ENCODE results near the gene WDR45B. TPM values are rescaled to one million over a fixed set of nuclear protein-coding genes. Genes with fewer than 3 reads are reported as not detected.

The WDR45B gene
- total and polyA plus RNA-seq, 7 donors: 51.7 to 70.1 (median 66.8) TPM

DNA sequence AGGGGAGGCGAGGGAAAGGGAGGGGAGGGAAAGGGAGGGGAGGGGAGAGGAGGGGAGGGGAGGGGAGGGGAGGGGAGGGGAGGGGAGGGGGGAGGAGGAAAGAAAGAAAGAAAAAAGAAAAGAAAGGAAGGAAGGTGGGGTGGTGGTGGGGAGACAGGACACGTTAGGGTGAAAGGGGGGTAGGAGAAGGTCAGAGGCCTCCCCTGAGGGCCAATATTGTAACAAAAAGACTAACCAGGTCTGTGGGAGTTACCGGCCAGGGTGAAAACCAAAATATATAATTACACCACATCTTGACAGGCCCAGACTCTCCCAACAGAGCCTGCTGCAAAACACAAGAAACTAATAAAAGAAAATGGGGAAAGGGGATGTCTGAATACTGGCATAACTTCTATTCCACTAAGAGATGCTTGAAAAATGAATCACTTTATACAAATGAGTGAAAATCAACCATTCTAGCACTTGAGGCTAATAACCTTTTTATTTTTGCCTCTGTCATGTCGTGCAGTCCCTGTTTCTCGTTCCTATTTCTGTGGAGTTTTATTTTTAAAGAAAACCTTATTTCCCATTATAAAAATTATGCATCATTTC lies 10.0 kb downstream of the WDR45B start:
- Histone ChIP-seq H3K4me1 (peaks cover 0 to 15% (median 0%) of the 10 kb centered on the region in 4 donors), H3K27ac (no peak overlapping the region), H3K27me3 (no peaks in the 10 kb centered on the region), H3K4me3 (no peak overlapping the region), H3K36me3 (peaks cover 5 to 50% (median 17%) of the 10 kb centered on the region in 4 donors), H3K9me3 (no peaks in the 10 kb centered on the region)
- DNase-seq: no peak
- TF ChIP-seq POLR2A (IDR thresholded peaks at IDR 0.05) (no peak), POLR2AphosphoS5 (IDR thresholded peaks at IDR 0.05) (no peak), EP300 (IDR thresholded peaks at IDR 0.05) (no peak)
- TF ChIP-seq, protein P1, sequence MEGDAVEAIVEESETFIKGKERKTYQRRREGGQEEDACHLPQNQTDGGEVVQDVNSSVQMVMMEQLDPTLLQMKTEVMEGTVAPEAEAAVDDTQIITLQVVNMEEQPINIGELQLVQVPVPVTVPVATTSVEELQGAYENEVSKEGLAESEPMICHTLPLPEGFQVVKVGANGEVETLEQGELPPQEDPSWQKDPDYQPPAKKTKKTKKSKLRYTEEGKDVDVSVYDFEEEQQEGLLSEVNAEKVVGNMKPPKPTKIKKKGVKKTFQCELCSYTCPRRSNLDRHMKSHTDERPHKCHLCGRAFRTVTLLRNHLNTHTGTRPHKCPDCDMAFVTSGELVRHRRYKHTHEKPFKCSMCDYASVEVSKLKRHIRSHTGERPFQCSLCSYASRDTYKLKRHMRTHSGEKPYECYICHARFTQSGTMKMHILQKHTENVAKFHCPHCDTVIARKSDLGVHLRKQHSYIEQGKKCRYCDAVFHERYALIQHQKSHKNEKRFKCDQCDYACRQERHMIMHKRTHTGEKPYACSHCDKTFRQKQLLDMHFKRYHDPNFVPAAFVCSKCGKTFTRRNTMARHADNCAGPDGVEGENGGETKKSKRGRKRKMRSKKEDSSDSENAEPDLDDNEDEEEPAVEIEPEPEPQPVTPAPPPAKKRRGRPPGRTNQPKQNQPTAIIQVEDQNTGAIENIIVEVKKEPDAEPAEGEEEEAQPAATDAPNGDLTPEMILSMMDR (IDR thresholded peaks at IDR 0.05): no peak
- intact Hi-C loops (cut with DNase I): loop anchor here (10.0 kb wide), 1 partner anchor 283 kb away; the partner anchor contains the start of gene TEX19
- 82 to 92% methylated on average over 4 of the region's 5 CpGs for WGBS, 2 donors

DNA sequence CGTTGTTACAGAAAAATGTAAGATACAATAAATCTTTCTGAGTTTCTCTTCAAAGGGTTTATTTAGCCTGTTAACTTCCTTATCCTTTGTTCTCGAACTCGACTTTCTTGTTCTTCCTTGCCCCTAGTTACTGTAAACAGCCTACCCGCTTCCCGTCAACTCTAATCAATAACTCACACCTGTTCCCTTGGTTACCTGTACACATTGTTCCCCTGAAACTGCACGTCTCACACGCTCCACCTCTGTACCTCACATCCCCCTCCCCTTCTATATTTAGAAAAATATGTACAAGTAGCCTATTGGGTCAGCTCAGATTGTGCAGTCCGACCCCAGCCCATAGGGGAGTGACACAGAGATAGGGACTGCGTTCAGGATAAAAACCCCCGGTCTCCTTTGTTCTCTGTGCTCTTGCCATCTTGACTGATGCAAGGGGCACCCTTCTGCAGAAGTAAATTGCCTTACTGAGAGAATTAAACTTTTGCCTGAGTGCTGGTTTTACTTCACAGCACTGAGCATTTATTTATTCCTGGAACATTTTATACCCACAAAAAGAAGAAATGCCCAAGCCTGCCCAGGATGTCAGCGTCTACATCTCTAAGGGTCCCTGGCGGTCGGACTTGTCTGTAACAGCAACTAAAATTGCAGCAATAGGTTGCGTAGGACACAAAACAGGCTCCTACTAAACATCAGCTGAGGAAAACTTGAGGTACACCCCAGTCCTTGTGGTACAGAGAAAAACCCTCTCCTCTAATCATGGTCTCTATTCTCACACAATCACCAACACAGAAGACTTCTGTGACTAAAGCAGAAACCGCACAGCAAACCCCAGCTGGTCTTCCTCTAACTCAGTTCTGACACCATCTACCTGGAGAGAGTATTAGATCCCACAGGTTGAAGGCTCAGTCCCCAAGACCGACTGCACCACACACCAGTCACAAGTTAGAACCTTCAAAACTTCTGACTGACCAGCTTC lies 11.3 kb downstream of the WDR45B start:
- WGBS, 2 donors: 49 to 76% methylated on average over 16 of the region's 16 CpGs
- Histone ChIP-seq H3K9me3 (no peaks in the 10 kb centered on the region), H3K27me3 (no peaks in the 10 kb centered on the region), H3K4me3 (no peak overlapping the region), H3K36me3 (peaks cover 0 to 40% (median 5%) of the 10 kb centered on the region in 4 donors), H3K27ac (no peak overlapping the region), H3K4me1 (peaks cover 0 to 15% (median 0%) of the 10 kb centered on the region in 4 donors)
- no peak for TF ChIP-seq POLR2AphosphoS5 (IDR thresholded peaks at IDR 0.05)
- TF ChIP-seq, protein P1 (IDR thresholded peaks at IDR 0.05): no peak
- DNase-seq: no peak
- intact Hi-C loops (cut with DNase I): loop anchor here (10.0 kb wide), 1 partner anchor 282 kb away; the partner anchor contains the start of gene TEX19

DNA sequence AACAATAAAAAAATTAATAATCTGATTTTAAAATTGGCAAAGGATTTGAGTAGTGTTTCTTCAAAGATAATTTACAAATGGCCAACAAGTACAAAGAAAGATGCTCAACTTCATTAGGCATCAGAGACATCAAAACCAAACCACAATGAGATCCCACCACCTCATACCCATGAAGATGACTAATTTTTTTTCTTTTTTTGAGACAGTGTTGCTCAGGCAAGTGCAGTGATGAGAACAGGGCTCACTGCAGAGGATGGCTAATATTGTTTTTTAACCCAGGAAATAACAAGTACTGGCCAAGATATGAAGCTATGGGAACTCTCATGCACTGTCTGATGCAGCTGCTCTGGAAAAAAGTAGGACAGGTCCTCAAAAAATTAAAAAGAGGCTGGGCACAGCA lies 14.9 kb downstream of the WDR45B start:
- no peak overlapping the region for H3K4me3 ChIP-seq
- TF ChIP-seq POLR2A (IDR thresholded peaks at IDR 0.05) (no peak), POLR2AphosphoS5 (IDR thresholded peaks at IDR 0.05) (no peak), EP300 (IDR thresholded peaks at IDR 0.05) (no peak)
- TF ChIP-seq, protein P1 (IDR thresholded peaks at IDR 0.05): no peak
- no peaks in the 10 kb centered on the region for H3K4me1 ChIP-seq
- no peak for DNase-seq
- no peaks in the 10 kb centered on the region for H3K27me3 ChIP-seq
- H3K9me3 ChIP-seq: no peaks in the 10 kb centered on the region
- peaks cover 0 to 32% (median 18%) of the 10 kb centered on the region in 4 donors for H3K36me3 ChIP-seq
- no peak overlapping the region for H3K27ac ChIP-seq
- intact Hi-C loops (cut with DNase I): loop anchor here (10.0 kb wide), 1 partner anchor 279 kb away; the partner anchor contains the start of gene TEX19

DNA sequence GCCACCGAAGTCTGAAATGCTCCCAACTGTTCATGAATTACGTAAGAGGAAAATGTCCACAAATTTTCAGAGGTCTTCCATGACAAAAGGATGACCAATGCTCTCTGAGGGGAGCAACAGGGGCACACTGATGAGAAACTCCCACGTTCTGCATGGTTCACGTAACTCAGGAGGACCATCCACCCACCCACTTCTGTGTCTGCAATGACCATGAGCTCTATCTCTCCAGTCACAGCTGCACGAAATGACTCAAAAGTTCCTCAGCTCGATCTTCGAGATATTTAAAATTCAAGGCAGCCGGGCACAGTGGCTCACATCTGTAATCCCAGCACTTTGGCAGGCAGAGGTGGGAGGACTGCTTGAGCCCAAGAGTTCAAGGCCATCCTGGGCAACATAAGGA lies 15.8 kb downstream of the WDR45B start:
- intact Hi-C loops (cut with DNase I): loop anchor here (10.0 kb wide), 1 partner anchor 278 kb away; the partner anchor contains the start of gene TEX19
- H3K4me3 ChIP-seq: no peak overlapping the region
- H3K4me1 ChIP-seq: no peaks in the 10 kb centered on the region
- TF ChIP-seq EP300 (IDR thresholded peaks at IDR 0.05): no peak
- no peak for TF ChIP-seq POLR2A (IDR thresholded peaks at IDR 0.05)
- TF ChIP-seq POLR2AphosphoS5 (IDR thresholded peaks at IDR 0.05): no peak
- TF ChIP-seq, protein P1 (IDR thresholded peaks at IDR 0.05): no peak
- H3K9me3 ChIP-seq: no peaks in the 10 kb centered on the region
- no peak overlapping the region for H3K27ac ChIP-seq
- no peaks in the 10 kb centered on the region for H3K27me3 ChIP-seq
- WGBS, 2 donors: 90 to 93% methylated on average over 8 of the region's 8 CpGs
- no peak for DNase-seq
- peaks cover 0 to 41% (median 24%) of the 10 kb centered on the region in 4 donors for H3K36me3 ChIP-seq

Measured in sigmoid colon (tissue), 7 donors.